Activated CD4-positive, alpha-beta T cell treated with anti-CD3 and anti-CD28 coated beads, Interleukin-2, Interleukin-6, amounts not matched to agents 100 ng/mL and 50 ng/mL, durations not matched to agents 16 hours and 8 hours (primary cell): ENCODE results near the gene KCTD12.

Experiments used
- DNase-seq: peaks from one replicate; pipeline ENCODE4 v3.0.0-alpha.2; 2020

Gene KCTD12

GRCh38 chr13:76853481-76853880 lies 32.7 kb downstream of the KCTD12 start:
- no peak for DNase-seq

- DNase-seq, result no peak
Measured at GRCh38 chr13:76852986-76853385, 33.2 kb downstream of the KCTD12 start.

GRCh38 chr13:76851961-76852360 lies 34.2 kb downstream of the KCTD12 start:
- DNase-seq, result no peak

GRCh38 chr13:76849493-76849892 lies 36.7 kb downstream of the KCTD12 start:
- no peak for DNase-seq

GRCh38 chr13:76848596-76848995 lies 37.6 kb downstream of the KCTD12 start:
- no peak for DNase-seq

GRCh38 chr13:76846363-76846762 lies 39.8 kb downstream of the KCTD12 start:
- DNase-seq, result no peak

- DNase-seq, result no peak
Measured at GRCh38 chr13:76845865-76846264, 40.3 kb downstream of the KCTD12 start.

GRCh38 chr13:76845367-76845766 lies 40.8 kb downstream of the KCTD12 start:
- no peak for DNase-seq

GRCh38 chr13:76837801-76838200 lies 48.4 kb downstream of the KCTD12 start:
- DNase-seq, result no peak

- no peak for DNase-seq
Measured at GRCh38 chr13:76836311-76836710, 49.9 kb downstream of the KCTD12 start.

GRCh38 chr13:76833441-76833954 lies 52.7 kb downstream of the KCTD12 start:
- DNase-seq, result no peak

GRCh38 chr13:76832258-76832988 lies 53.8 kb downstream of the KCTD12 start:
- DNase-seq, result no peak

GRCh38 chr13:76830805-76831204 lies 55.4 kb downstream of the KCTD12 start:
- no peak for DNase-seq
